ENCODE results near the gene DMPK. TPM values are rescaled to one million over a fixed set of nuclear protein-coding genes. Genes with fewer than 3 reads are reported as not detected.

Gene DMPK
- total and polyA plus RNA-seq, 2 of the 4 experiments (the other 2 are of a cell fraction) = 7.9 to 50.7 TPM

GRCh38 chr19:45767410-45767880 is 14.8 kb downstream of the DMPK start:
- ChIA-PET POLR2A (ENCODE audit: unreplicated experiment) (interaction anchor here (0.5 to 0.6 kb wide), 3 partner anchors 15 to 37 kb away, joined by 4 to 10 read pairs (median 5); partner anchors contain the start of gene FBXO46), CTCF (interaction anchor here (0.6 to 1.2 kb wide), 3 partner anchors 32 to 222 kb away, joined by 3 to 6 read pairs (median 4); no protein-coding TSS in a partner anchor)
- Histone ChIP-seq H3K27me3 (ENCODE audit: control insufficient read depth, insufficient read depth, low read length) (no peaks in the 10 kb centered on the region), H3K9me3 (ENCODE audit: control insufficient read depth, insufficient read depth, low read length) (no peaks in the 10 kb centered on the region), H3K36me3 (ENCODE audit: control insufficient read depth, insufficient read depth, low read length) (peaks cover 5% of the 10 kb centered on the region; the same call in 1 of the 2 replicates), H4K91ac (ENCODE audit: insufficient read depth, low read depth, low read length) (peak overlapping the region; percentile 86), H2AK9ac (replicated peaks; ENCODE audit: low read depth, low read length, poor library complexity) (peak overlapping the region; percentile 98), H3K14ac (replicated peaks; ENCODE audit: low read depth, low read length) (peak overlapping the region; percentile 88; the same call in 1 of the 2 replicates), H2AFZ (replicated peaks; ENCODE audit: low read length, poor library complexity) (peak overlapping the region; percentile 88), H2BK5ac (ENCODE audit: low read depth, low read length, poor library complexity, severe bottlenecking) (peak overlapping the region; percentile 97), H2BK15ac (ENCODE audit: low read depth, low read length) (no peak overlapping the region), H3K9ac (ENCODE audit: low read depth, low read length) (peak overlapping the region; percentile 89), H3K23ac (ENCODE audit: low read depth, low read length) (peak overlapping the region; percentile 91), H3K9me1 (ENCODE audit: insufficient read depth, low read length) (no peaks in the 10 kb centered on the region; the same call in 1 of the 2 replicates), H3K4me1 (ENCODE audit: control insufficient read depth, insufficient read depth, low read length) (peaks cover 22% of the 10 kb centered on the region), H4K8ac (ENCODE audit: low read depth in 2 of 2, low read length in 2 of 2) (peak overlapping the region; percentile 15 to 86; a peak in 2 of 4 replicates), H3K4me2 (ENCODE audit: low read depth, low read length) (peak overlapping the region; percentile 86), H3K27ac (ENCODE audit: insufficient read depth, low read length) (peak overlapping the region; percentile 98), H2BK20ac (ENCODE audit: low read depth, low read length) (no peak overlapping the region), H2AK5ac (ENCODE audit: low read depth, low read length) (peak overlapping the region; percentile 81), H3K4ac (ENCODE audit: low read depth, low read length) (peak overlapping the region; percentile 85), H4K20me1 (ENCODE audit: insufficient read depth, low read length) (peaks cover 12% of the 10 kb centered on the region), H3K18ac (ENCODE audit: low read depth, low read length) (peak overlapping the region; percentile 62; the same call in 1 of the 2 replicates), H4K5ac (ENCODE audit: low read depth, low read length) (peak overlapping the region; percentile 46; the same call in 1 of the 2 replicates), H3K79me1 (ENCODE audit: low read depth in 1 of 2, low read length in 2 of 2) (peaks cover 0 to 20% of the 10 kb centered on the region in 2 experiments; a peak in 1 of 4 replicates), H2BK120ac (ENCODE audit: low read depth, low read length) (peak overlapping the region; percentile 63; the same call in 1 of the 2 replicates), H3K4me3 (ENCODE audit: insufficient read depth, low read depth, low read length) (peak overlapping the region; percentile 62), H3K56ac (ENCODE audit: extremely low read depth, insufficient read depth, low read length) (peak overlapping the region; percentile 66)
- intact Hi-C loops (cut with micrococcal nuclease) = loop anchor here (2.0 kb wide), 1 partner anchor 37 kb away; the partner anchor contains the start of gene FBXO46
- WGBS, 2 experiments (ENCODE audit: extremely low coverage in 2 of 2, insufficient read length in 1 of 2) = 0% methylated on average over 5 of the region's 31 CpGs; no CpG with 5 or more reads in 1 of the 2 experiments
- ATAC-seq (ENCODE audit: low read depth) = peak; percentile 28
- dilution Hi-C loops (cut with HindIII; ENCODE audit: low sequenced_read_pairs, unreplicated experiment) = no loop called here
- in situ Hi-C loops (cut with MboI; ENCODE audit: low sequenced_read_pairs) = no loop called here
- DNase-seq = peak; percentile 89
- no TSS peak for BruUV-seq (replicated peaks)
- TF ChIP-seq CTCF (conservative IDR thresholded peaks at IDR 0.05; ENCODE audit: low read depth, low read length) = no peak
- peak; percentile 87; the same call in 1 of the 2 replicates for TF ChIP-seq MAZ (IDR thresholded peaks at IDR 0.05; ENCODE audit: borderline replicate concordance, low read depth, low read length)
- TF ChIP-seq, protein P1, sequence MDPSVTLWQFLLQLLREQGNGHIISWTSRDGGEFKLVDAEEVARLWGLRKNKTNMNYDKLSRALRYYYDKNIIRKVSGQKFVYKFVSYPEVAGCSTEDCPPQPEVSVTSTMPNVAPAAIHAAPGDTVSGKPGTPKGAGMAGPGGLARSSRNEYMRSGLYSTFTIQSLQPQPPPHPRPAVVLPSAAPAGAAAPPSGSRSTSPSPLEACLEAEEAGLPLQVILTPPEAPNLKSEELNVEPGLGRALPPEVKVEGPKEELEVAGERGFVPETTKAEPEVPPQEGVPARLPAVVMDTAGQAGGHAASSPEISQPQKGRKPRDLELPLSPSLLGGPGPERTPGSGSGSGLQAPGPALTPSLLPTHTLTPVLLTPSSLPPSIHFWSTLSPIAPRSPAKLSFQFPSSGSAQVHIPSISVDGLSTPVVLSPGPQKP (IDR thresholded peaks at IDR 0.05; ENCODE audit: borderline replicate concordance, low read depth, low read length) = no peak
- no peak for TF ChIP-seq RFX5 (IDR thresholded peaks at IDR 0.05; ENCODE audit: low read depth, low read length)
- TF ChIP-seq FOS (IDR thresholded peaks at IDR 0.05; ENCODE audit: low read depth, low read length) = no peak
- no peak for TF ChIP-seq RCOR1 (IDR thresholded peaks at IDR 0.05; ENCODE audit: insufficient replicate concordance, low read length)
- no peak for TF ChIP-seq MAFK (IDR thresholded peaks at IDR 0.05; ENCODE audit: low read depth, low read length)
- TF ChIP-seq BHLHE40 (IDR thresholded peaks at IDR 0.05; ENCODE audit: low read depth, low read length) = no peak
- TF ChIP-seq CEBPB (IDR thresholded peaks at IDR 0.05; ENCODE audit: low read depth, low read length) = peak; percentile 45; the same call in 1 of the 2 replicates
- TF ChIP-seq USF2 (IDR thresholded peaks at IDR 0.05; ENCODE audit: low read depth, low read length) = no peak
- TF ChIP-seq MXI1 (IDR thresholded peaks at IDR 0.05; ENCODE audit: borderline replicate concordance, low read depth, low read length) = peak; percentile 44; the same call in 1 of the 2 replicates
- no peak for TF ChIP-seq SMC3 (IDR thresholded peaks at IDR 0.05; ENCODE audit: low read depth, low read length)
- TF ChIP-seq RAD21 (IDR thresholded peaks at IDR 0.05; ENCODE audit: low read length) = no peak
- no peak for TF ChIP-seq NFE2L2 (IDR thresholded peaks at IDR 0.05; ENCODE audit: low read depth, low read length)
